ENCODE measurements around the gene CCNF. TPM values are rescaled to one million over a fixed set of nuclear protein-coding genes. Genes with fewer than 3 reads are reported as not detected.

CCNF gene
- total RNA-seq, 1 experiment from 2014 or later, result 60.8 TPM

GRCh38 chr16:2443555-2443954 is 14.3 kb downstream of the CCNF start:
- Histone ChIP-seq H3K4me1 (ENCODE audit: control insufficient read depth in 1 of 2, insufficient read depth in 2 of 2, low read length in 2 of 2) (no peaks in the 10 kb centered on the region), H3K27ac (ENCODE audit: low read depth, low read length) (no peak overlapping the region), H3K4me3 (replicated peaks in 1 of 2; ENCODE audit: low read depth in 1 of 2, low read length in 2 of 2) (no peak overlapping the region), H3K9me3 (ENCODE audit: control insufficient read depth in 1 of 2, insufficient read depth in 1 of 2, low read depth in 1 of 2, low read length in 2 of 2) (no peaks in the 10 kb centered on the region), H3K27me3 (ENCODE audit: insufficient read depth, low read length) (no peaks in the 10 kb centered on the region), H3K79me2 (ENCODE audit: insufficient read depth, low read length) (peaks cover 35% of the 10 kb centered on the region), H4K20me1 (ENCODE audit: insufficient read depth) (0 out of 2 replicates have a peak, but pooled peaks cover 3% of the 10 kb centered on the region), H3K9ac (ENCODE audit: low read length) (no peak overlapping the region), H2AFZ (ENCODE audit: low read depth, low read length, poor library complexity, severe bottlenecking) (no peak overlapping the region), H3K9me2 (ENCODE audit: insufficient read depth) (no peaks in the 10 kb centered on the region), H3K4me2 (ENCODE audit: low read length) (no peak overlapping the region), H3K36me3 (ENCODE audit: control insufficient read depth in 1 of 2, insufficient read depth in 2 of 2, low read length in 2 of 2) (peaks cover 54 to 58% of the 10 kb centered on the region in 2 experiments)
- ChIA-PET RAD21 (ENCODE audit: low non-redundant PET in 1 of 2, low total read pairs in 2 of 2, uncharacterized antibody in 2 of 2, unreplicated experiment in 2 of 2) (no interaction called here), POLR2A (no interaction called here), CTCF (no interaction called here)
- DNase-seq (ENCODE audit: low read depth, low spot score) (no peak), ATAC-seq (no peak)
- intact Hi-C loops (cut with micrococcal nuclease), result no loop called here
- no peak for TF ChIP-seq FOSL1 (IDR thresholded peaks at IDR 0.05; ENCODE audit: low read depth)
- TF ChIP-seq ZFX (IDR thresholded peaks at IDR 0.05), result no peak
- TF ChIP-seq CTCF (IDR thresholded peaks at IDR 0.05 in 2 of 3, conservative IDR thresholded peaks at IDR 0.05 in 1 of 3; ENCODE audit: borderline replicate concordance in 1 of 3, insufficient read depth in 1 of 3, low read depth in 2 of 3, low read length in 2 of 3), result no peak
- TF ChIP-seq YY1 (IDR thresholded peaks at IDR 0.05; ENCODE audit: extremely low read depth, insufficient replicate concordance, low read depth, low read length), result no peak
- no peak for TF ChIP-seq CEBPB (IDR thresholded peaks at IDR 0.05; ENCODE audit: low read depth)
- TF ChIP-seq ATF3 (IDR thresholded peaks at IDR 0.05), result no peak
- TF ChIP-seq RAD21 (IDR thresholded peaks at IDR 0.05; ENCODE audit: low read depth), result no peak
- no peak for TF ChIP-seq ZBTB33 (IDR thresholded peaks at IDR 0.05; ENCODE audit: extremely low read depth, insufficient replicate concordance, low read length)
- TF ChIP-seq SIN3A (IDR thresholded peaks at IDR 0.05; ENCODE audit: low read depth), result no peak
- TF ChIP-seq ELF1 (IDR thresholded peaks at IDR 0.05; ENCODE audit: borderline replicate concordance, low read depth), result no peak
- no peak for TF ChIP-seq JUND (IDR thresholded peaks at IDR 0.05)
- no peak for TF ChIP-seq ZNF274 (IDR thresholded peaks at IDR 0.05; ENCODE audit: low read depth, low read length)
- TF ChIP-seq SP1 (IDR thresholded peaks at IDR 0.05; ENCODE audit: low read depth), result no peak
- TF ChIP-seq SRF (IDR thresholded peaks at IDR 0.05; ENCODE audit: low read depth), result no peak
- no peak for TF ChIP-seq EZH2 (IDR thresholded peaks at IDR 0.05)
- BruUV-seq (replicated peaks), result no TSS peak
